COR-L47 (cell line): Measurements from ENCODE around the gene OBSCN.
"Not testable (repeated sequence)": the region's sequence is repeated elsewhere in the genome, so short reads cannot be mapped to it uniquely, and the experiment has no call there.

ENCODE experiments used
- DNase-seq: peaks from one replicate; lab custom pipeline; 2025; lab: John Stamatoyannopoulos, UW

OBSCN gene

GRCh38 chr1:228259951-228260350 lies 52.1 kb downstream of the OBSCN start:
- no peak for DNase-seq

- no peak for DNase-seq
Measured at GRCh38 chr1:228261706-228262105, 53.9 kb downstream of the OBSCN start.

DNA sequence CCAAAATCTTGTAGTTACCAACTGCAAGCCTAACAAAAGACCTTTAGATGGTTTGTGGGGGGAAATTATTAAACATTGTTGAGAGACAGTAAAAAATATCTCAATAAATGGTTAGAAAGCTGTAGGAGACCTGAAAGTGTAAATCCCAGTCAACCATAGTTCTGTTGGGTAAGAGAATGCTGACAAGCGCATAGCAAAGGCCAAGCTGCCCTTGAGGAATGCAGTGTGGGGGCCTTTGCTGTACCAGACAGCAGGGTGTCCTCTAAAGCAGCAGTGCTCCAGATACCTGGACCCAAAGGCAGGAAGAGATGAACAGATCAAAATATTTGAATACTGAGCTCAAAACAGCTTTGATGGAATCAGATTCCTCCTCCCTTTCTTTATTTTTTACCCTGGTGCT lies 54.6 kb downstream of the OBSCN start:
- DNase-seq, result no peak

DNA sequence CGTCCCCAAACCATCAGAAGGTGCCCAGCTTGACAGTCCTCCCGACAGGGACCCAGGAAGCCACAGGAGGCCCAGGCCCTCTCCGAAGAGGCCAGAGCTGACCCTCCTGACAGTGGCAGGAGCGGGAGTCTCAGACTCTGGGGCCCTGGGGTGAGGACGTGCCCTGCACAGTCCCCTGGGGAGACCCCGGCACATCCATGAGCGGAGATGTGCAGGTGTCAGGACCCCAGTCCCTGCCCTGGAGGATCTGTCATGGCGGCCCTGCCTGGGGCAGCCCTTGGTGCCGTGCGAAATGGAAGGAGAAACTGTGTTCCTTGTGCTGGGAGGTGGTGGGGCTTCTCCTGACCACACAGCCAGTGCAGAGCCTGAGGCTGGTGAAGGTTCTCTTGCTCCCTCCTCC lies 55.8 kb downstream of the OBSCN start:
- no peak for DNase-seq

- no peak for DNase-seq
Measured at GRCh38 chr1:228264090-228264829, 56.4 kb downstream of the OBSCN start.

DNA sequence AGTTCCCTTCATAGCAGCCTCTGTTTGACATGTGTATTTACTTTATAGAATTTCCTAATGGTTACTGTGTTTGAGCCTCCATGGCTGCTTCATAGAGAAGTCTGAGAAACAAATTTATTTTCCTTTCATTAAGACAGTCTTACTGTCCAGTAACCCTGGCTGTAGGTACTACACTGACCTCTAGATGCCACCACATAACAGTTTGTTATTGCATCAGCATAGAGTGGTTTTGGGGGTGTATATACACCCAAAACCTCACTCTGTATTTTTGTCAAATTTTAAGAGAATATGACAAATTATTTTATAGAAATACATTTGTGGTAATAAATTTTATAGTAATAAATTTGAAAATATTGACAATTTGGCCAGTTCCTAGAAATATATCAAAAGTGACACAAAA lies 57.3 kb downstream of the OBSCN start:
- DNase-seq, result no peak

GRCh38 chr1:228267962-228268880 lies 60.4 kb downstream of the OBSCN start:
- no peak for DNase-seq

GRCh38 chr1:228268881-228269265 lies 61.0 kb downstream of the OBSCN start:
- DNase-seq, result no peak

DNA sequence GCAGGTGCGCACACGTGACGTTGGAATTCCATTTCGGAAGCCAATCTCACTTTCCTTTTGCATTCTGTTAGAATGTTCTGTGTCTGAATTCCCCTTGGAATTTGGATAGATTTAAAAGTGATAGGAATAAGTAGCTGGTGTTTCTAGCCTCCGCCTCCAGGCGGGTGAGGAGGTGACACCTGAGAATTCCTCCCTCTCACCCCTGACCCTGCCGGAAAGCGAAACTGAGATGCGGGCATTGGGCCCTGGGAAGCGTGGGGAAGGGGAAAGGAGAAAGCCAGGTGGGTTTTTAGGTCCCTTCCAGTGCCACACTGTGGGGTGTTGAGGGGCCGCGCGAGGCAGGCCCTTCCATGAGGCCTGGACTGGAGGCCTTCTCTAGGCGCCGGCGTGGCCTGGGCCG lies 61.6 kb downstream of the OBSCN start:
- not testable (repeated sequence) for DNase-seq

GRCh38 chr1:228270032-228270431 lies 62.2 kb downstream of the OBSCN start:
- DNase-seq, result no peak

DNA sequence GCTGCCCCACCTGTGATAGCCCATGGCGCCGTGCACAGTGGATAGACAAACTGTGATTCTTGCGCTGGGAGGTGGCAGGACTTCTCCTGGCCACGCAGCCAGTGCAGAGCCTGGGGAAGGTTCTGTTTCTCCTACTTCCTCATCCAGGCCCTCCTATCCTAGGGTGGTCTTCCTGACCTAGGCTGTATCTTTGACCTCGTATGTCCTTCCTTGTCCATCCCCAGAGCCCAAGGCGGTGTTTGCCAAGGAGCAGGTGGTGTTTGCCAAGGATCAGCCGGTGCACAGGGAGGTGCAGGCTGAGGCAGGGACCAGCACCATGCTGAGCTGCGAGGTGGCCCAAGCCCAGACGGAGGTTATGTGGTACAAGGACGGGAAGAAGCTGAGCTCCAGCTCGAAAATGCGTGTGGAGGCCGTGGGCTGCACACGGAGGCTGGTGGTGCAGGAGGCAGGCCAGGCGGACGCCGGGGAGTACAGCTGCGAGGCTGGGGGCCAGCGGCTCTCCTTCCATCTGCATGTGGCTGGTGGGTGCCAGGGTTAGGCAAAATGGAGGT lies 63.9 kb downstream of the OBSCN start:
- no peak for DNase-seq

GRCh38 chr1:228272331-228272791 lies 64.5 kb downstream of the OBSCN start:
- no peak for DNase-seq

- DNase-seq, result no peak
Measured at GRCh38 chr1:228272831-228273571, 65.2 kb downstream of the OBSCN start.

GRCh38 chr1:228273720-228274451 lies 66.0 kb downstream of the OBSCN start:
- DNase-seq, result no peak

GRCh38 chr1:228274452-228275178 lies 66.8 kb downstream of the OBSCN start:
- no peak for DNase-seq

DNA sequence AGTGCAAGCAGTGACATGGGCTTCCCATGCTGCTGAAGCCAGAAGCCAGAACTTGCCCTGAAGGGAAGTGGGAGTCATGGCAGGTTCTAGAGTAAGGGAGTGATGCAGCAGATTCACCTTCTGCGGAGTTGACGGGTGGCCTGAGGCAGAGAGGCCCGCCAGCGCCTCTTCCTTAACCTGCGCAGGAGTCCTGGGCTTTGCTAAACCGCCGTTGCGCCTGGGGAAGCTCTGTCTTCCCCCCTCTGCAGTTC lies 67.3 kb downstream of the OBSCN start:
- DNase-seq, result no peak

DNA sequence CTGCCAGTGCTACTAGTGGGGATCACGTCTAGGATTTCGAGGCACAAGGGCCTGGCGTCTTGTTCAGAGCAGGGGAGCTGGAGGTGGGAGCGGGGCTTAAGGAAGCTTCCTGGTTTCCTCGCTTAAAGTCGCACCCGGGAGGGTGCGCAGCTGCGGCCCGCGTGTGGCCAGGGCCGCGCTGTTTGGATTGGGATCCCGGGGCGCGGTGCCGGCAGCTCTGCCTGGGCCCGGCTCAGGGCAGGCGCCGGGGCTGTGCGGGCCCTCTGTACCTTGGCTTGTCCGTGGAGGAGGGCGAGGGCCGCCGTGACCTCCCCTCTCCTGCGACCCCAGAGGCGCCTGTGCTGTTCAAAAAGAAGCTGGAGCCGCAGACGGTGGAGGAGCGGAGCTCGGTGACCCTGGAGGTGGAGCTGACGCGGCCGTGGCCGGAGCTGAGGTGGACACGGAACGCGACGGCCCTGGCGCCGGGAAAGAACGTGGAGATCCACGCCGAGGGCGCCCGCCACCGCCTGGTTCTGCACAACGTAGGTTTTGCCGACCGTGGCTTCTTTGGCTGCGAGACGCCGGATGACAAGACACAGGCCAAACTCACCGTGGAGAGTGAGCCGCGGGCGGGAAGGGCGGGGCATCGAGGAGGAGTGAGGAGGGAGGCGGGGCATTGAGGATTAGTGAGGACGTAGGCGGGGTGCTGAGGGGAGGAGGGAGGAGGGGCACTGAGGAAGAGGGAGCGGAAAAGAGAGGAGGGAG lies 67.8 kb downstream of the OBSCN start:
- peak; percentile 53 for DNase-seq

DNA sequence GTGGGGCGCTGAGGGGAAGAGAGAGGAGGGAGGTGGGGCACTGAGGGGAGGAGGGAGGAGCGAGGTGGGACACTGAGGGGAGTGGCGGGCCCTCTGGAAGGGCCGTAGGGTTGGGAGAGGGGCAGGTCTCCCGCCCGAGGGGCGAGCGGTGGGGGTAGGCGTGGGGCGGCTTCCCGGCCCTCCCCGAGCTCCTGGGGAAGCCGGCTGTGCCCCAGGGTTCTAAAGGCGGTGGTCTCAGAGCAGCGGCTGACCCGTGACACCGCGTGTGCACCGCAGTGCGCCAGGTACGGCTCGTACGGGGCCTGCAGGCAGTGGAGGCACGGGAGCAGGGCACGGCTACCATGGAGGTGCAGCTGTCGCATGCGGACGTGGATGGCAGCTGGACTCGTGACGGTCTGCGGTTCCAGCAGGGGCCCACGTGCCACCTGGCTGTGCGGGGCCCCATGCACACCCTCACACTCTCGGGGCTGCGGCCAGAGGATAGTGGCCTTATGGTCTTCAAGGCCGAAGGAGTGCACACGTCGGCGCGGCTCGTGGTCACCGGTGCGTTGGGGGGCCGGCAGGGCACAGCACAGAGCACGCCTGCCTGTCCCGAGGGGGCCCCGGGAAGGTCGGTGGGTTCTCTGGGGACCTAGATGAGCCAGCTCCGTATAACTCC lies 68.5 kb downstream of the OBSCN start:
- no peak for DNase-seq

GRCh38 chr1:228276901-228277490 lies 69.2 kb downstream of the OBSCN start:
- no peak for DNase-seq
